Measurements from ENCODE around the gene MAP3K7CL.

The MAP3K7CL gene
- 1.0 to 5.8 (median 5.4) reads per million in 3 experiments for total RNA-seq

GRCh38 chr21:29130270-29130969, at the start of gene MAP3K7CL:
Gene MAP3K7CL (plus strand): TSS chr21:29130644. CDS start chr21:29133345, 2,701 bp downstream.
- DNase-seq, result no peak

- DNase-seq, result no peak
These were observed 48.2 kb upstream of the MAP3K7CL start for GRCh38 chr21:29082046-29082815.

- DNase-seq, result no peak
These were observed 47.1 kb upstream of the MAP3K7CL start for GRCh38 chr21:29083306-29083705.

GRCh38 chr21:29084372-29084771, 46.1 kb upstream of the MAP3K7CL start:
- DNase-seq, result no peak

- DNase-seq, result no peak
These were observed 45.2 kb upstream of the MAP3K7CL start for GRCh38 chr21:29085106-29085752.

GRCh38 chr21:29091033-29091432, 39.4 kb upstream of the MAP3K7CL start:
- no peak for DNase-seq

GRCh38 chr21:29092102-29092959, 38.1 kb upstream of the MAP3K7CL start:
- DNase-seq, result no peak

GRCh38 chr21:29096218-29097015, 34.0 kb upstream of the MAP3K7CL start:
- no peak for DNase-seq

GRCh38 chr21:29098156-29098555, 32.3 kb upstream of the MAP3K7CL start:
- no peak for DNase-seq

GRCh38 chr21:29102791-29103257, 27.6 kb upstream of the MAP3K7CL start:
- no peak for DNase-seq

- no peak for DNase-seq
These were observed 26.2 kb upstream of the MAP3K7CL start for GRCh38 chr21:29104239-29104708.

- no peak for DNase-seq
These were observed 25.2 kb upstream of the MAP3K7CL start for GRCh38 chr21:29105218-29105617.

GRCh38 chr21:29114765-29115500, 15.5 kb upstream of the MAP3K7CL start:
- no peak for DNase-seq

GRCh38 chr21:29115899-29116298, 14.5 kb upstream of the MAP3K7CL start:
- no peak for DNase-seq

- no peak for DNase-seq
These were observed 13.0 kb upstream of the MAP3K7CL start for GRCh38 chr21:29117372-29117955.

- DNase-seq, result no peak
These were observed 8.7 kb upstream of the MAP3K7CL start for GRCh38 chr21:29121759-29122158.

- DNase-seq, result no peak
These were observed 5.8 kb upstream of the MAP3K7CL start for GRCh38 chr21:29124645-29125044.

GRCh38 chr21:29125191-29125590, 5.3 kb upstream of the MAP3K7CL start:
- DNase-seq, result no peak

- DNase-seq, result no peak
These were observed 4.5 kb upstream of the MAP3K7CL start for GRCh38 chr21:29125979-29126378.

- DNase-seq, result no peak
These were observed 2.8 kb downstream of the MAP3K7CL start for GRCh38 chr21:29133241-29133640.
